Measurements from ENCODE around the gene RMI2. TPM values are rescaled to one million over a fixed set of nuclear protein-coding genes. Genes with fewer than 3 reads are reported as not detected.

The RMI2 gene
- total RNA-seq, 6 experiments from 2014 or later, result 0.37 to 2.9 (median 1.0) TPM

DNA sequence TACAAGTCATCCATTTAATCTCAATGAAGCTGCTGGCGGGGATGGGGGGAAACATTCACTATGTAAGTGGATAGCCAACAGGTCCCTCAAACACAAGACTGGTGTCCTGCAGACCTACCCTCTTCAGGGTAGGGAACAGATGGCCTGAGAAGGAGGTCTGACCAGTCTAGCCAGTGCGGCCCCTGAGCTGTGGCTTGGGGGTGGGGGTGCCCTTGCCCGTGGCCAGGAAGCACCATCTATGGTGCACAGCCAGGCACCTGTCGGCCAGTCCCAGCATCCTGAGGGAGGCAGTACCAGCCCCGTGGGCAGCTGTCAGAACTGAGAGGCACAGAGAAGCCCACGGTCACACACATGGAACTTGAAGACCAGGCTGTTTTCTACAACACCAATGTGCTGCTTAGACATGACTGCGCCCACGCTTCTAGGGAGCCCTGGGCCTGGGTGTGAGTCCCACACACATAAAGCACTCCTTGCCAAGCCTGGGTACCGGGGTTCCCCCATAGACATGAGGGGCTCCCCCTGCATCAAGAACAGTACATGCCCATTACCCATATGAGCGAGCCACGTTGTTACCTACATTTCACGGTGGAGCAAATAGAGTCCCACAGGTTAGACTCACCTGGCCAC, 40.9 kb downstream of the RMI2 start:
- TF ChIP-seq, protein P1, sequence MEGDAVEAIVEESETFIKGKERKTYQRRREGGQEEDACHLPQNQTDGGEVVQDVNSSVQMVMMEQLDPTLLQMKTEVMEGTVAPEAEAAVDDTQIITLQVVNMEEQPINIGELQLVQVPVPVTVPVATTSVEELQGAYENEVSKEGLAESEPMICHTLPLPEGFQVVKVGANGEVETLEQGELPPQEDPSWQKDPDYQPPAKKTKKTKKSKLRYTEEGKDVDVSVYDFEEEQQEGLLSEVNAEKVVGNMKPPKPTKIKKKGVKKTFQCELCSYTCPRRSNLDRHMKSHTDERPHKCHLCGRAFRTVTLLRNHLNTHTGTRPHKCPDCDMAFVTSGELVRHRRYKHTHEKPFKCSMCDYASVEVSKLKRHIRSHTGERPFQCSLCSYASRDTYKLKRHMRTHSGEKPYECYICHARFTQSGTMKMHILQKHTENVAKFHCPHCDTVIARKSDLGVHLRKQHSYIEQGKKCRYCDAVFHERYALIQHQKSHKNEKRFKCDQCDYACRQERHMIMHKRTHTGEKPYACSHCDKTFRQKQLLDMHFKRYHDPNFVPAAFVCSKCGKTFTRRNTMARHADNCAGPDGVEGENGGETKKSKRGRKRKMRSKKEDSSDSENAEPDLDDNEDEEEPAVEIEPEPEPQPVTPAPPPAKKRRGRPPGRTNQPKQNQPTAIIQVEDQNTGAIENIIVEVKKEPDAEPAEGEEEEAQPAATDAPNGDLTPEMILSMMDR (IDR thresholded peaks at IDR 0.05), result no peak
- no peak for TF ChIP-seq POLR2A (IDR thresholded peaks at IDR 0.05)
- Histone ChIP-seq H3K9me3 (no peaks in the 10 kb centered on the region), H3K27ac (no peak overlapping the region), H3K4me1 (no peaks in the 10 kb centered on the region), H3K4me3 (no peak overlapping the region), H3K27me3 (no peaks in the 10 kb centered on the region), H3K36me3 (no peaks in the 10 kb centered on the region)
- WGBS (ENCODE audit: insufficient coverage, low coverage, low lambda C conversion rate, missing lambda C conversion rate), result 93% methylated on average over 3 of the region's 12 CpGs
- DNase-seq (peak in 1 of 3 donors; percentile 10), ATAC-seq (no peak)
- intact Hi-C loops (cut with DNase I), result no loop called here

DNA sequence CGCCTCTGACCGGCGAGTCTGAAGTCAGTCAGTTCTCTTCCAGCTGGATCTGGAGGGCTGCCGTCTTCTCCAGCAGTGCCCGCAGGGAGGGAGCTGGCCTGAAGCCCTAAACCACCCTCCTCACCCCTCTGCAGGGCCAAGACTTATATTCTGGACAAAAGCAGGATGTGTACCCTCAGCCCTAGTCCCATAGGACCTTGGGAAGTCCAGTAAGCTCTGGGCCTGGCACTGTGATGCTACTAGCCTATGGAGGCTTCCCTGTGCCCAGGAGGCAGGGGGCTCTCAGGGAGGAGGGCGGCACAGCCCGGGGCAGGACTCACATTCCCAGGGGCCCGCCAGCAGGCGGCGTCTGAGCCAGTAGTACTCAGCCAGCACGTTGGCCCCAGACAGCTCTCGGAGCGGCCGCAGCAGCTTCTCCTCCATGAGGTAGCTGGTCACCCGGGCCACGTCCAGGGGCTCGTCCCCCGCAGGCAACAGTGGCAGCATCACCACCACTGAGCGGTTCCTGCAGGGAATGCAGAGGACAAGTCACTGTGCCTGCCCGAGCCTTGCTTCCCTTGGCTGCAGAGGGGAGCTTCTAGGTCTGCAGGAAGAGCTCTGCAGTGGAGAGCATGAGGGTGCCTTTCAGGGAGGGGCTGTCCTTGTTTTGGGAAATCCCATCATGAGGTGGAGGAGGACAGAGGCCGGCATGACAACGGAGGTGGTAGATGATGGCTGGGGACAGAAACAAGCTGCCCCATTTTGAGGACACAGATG, 41.7 kb downstream of the RMI2 start:
- no peaks in the 10 kb centered on the region for H3K4me1 ChIP-seq
- DNase-seq (peak in 1 of 3 donors; percentile 30), ATAC-seq (peak in 3 of 4 donors; percentile 24 to 42 (median 37))
- no peak overlapping the region for H3K27ac ChIP-seq
- H3K4me3 ChIP-seq, result no peak overlapping the region
- intact Hi-C loops (cut with DNase I), result no loop called here
- TF ChIP-seq, protein P1 (IDR thresholded peaks at IDR 0.05), result peak in 2 of 4 donors; percentile 14 to 25
- no peak for TF ChIP-seq POLR2A (IDR thresholded peaks at IDR 0.05)
- no peaks in the 10 kb centered on the region for H3K27me3 ChIP-seq
- no peaks in the 10 kb centered on the region for H3K36me3 ChIP-seq
- H3K9me3 ChIP-seq, result no peaks in the 10 kb centered on the region
- 47% methylated on average over 7 of the region's 22 CpGs for WGBS (ENCODE audit: insufficient coverage, low coverage, low lambda C conversion rate, missing lambda C conversion rate)

DNA sequence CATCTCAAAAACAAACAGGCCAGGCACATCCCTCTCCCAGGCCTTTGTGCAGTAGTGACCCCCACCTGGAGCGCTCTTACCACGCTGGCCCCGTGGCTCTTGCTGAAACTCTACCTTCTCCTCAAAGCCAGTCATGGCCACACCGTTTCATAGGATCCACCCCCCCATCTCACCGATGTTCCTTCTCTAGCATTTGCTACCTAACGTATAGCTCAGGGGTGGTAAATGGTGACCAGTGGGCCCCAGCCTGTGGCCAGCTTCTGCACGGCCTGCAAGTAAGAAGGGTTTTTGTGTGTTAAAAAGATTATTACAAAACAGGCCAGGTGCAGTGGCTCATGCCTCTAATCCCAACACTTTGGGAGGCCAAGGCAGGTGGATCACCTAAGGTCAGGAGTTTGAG, 43.8 kb downstream of the RMI2 start:
- Histone ChIP-seq H3K27ac (no peak overlapping the region), H3K4me1 (no peaks in the 10 kb centered on the region), H3K27me3 (no peaks in the 10 kb centered on the region), H3K4me3 (no peak overlapping the region), H3K36me3 (no peaks in the 10 kb centered on the region), H3K9me3 (no peaks in the 10 kb centered on the region)
- intact Hi-C loops (cut with DNase I), result no loop called here
- DNase-seq (peak in 1 of 3 donors; percentile 3), ATAC-seq (no peak)
- no peak for TF ChIP-seq POLR2A (IDR thresholded peaks at IDR 0.05)
- TF ChIP-seq, protein P1 (IDR thresholded peaks at IDR 0.05), result no peak
- 0% methylated on average over 1 of the region's 7 CpGs for WGBS (ENCODE audit: insufficient coverage, low coverage, low lambda C conversion rate, missing lambda C conversion rate)

DNA sequence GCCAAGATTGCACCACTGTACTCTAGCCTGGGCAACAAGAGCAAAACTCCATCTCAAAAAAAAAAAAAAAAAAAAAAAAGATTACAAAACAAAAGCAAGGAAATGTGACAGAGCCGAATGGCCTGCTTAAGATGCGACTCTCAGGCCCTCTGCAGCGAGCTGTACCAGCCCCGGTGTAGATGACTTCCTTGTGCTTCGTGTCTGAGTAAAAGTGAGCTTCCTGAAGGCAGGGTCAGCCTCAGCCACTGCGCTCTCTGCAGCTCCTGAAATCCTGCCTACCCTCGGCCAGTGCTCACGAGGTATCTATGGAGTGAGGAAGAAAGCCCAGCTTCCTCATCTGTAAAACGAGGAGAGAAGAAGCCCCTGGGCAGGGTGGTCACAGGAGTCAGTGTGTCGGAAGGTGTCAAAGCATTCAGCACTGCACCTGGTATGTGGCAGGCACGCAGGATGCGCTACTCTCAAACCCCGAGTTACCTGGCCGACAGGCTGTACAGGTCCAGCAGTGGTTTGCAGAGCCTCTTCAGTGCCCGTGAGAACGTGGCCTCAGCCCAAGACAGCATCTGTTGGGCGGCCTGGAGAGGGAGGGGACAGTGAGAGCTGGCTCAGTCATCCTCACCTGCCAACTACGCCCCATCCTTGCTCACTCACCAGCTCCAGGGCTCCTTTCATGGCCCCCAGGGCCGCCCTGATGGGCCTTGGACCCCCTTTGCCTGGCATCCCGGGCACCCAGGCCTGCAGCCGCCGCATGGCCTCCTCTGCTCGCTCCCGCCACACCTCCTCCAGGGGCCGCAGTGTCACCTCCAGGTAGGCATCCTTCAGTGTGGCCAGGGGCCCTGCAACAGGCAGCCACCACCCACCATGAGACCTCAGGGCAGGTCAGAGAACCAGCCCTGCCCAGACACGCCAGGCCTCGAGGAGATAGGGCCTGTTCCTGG, 44.6 kb downstream of the RMI2 start:
- TF ChIP-seq, protein P1 (IDR thresholded peaks at IDR 0.05), result no peak
- no peak for TF ChIP-seq POLR2A (IDR thresholded peaks at IDR 0.05)
- ATAC-seq (no peak), DNase-seq (peak in 1 of 3 donors; percentile 13)
- Histone ChIP-seq H3K9me3 (no peaks in the 10 kb centered on the region), H3K27me3 (no peaks in the 10 kb centered on the region), H3K36me3 (no peaks in the 10 kb centered on the region), H3K4me1 (no peaks in the 10 kb centered on the region), H3K27ac (no peak overlapping the region), H3K4me3 (no peak overlapping the region)
- 56% methylated on average over 8 of the region's 27 CpGs for WGBS (ENCODE audit: insufficient coverage, low coverage, low lambda C conversion rate, missing lambda C conversion rate)
- intact Hi-C loops (cut with DNase I), result loop anchor here (10.0 kb wide), 2 partner anchors 415 to 425 kb away; no protein-coding TSS in a partner anchor
